ENCODE measurements around the gene RASSF1.

GRCh38 chr3:50331364-50331907, 9.2 kb downstream of the RASSF1 start:
- TF ChIP-seq CTCF (IDR thresholded peaks at IDR 0.05; ENCODE audit: insufficient read depth, low read depth, low read length) (no peak), EZH2 (IDR thresholded peaks at IDR 0.05; ENCODE audit: insufficient read depth, low read length) (no peak)

Measured in astrocyte (in vitro differentiated cells and primary cell).